GM20000 (cell line): ENCODE measurements around the gene VAT1L.
A peak's percentile ranks its signal among the peaks of the same experiment; 100 is the strongest.

Experiments
- DNase-seq: peaks from one replicate; pipeline ENCODE4 v3.0.0; 2012; ENCODE audit warnings: low spot score
- TF ChIP-seq, protein P1 (sequence below): IDR thresholded peaks from 2 replicates; pipeline ENCODE4 v1.5.1; 2012; ENCODE audit warnings: mild to moderate bottlenecking, control low read depth; ENCODE audit errors: extremely low read depth, missing control alignments

Gene VAT1L

DNA sequence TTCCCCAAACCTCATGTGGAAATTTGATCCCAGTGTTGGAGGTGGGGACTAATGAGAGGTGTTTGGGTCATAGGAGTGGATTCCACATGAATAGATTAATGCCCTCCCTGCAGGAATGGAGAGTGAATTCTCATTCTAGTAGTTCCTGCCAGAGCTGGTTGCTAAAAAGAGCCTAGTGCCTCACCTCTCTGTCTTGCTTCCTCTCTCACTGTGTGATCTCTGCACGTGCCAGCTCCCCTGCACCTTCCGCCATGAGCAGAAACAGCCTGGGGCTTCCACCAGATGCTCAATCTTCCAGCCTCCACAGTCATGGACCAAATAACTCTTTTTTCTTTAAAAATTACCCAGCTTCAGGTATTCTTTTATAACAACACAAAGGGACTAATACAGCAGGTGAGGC is 161.1 kb downstream of the VAT1L start:
- TF ChIP-seq, protein P1, sequence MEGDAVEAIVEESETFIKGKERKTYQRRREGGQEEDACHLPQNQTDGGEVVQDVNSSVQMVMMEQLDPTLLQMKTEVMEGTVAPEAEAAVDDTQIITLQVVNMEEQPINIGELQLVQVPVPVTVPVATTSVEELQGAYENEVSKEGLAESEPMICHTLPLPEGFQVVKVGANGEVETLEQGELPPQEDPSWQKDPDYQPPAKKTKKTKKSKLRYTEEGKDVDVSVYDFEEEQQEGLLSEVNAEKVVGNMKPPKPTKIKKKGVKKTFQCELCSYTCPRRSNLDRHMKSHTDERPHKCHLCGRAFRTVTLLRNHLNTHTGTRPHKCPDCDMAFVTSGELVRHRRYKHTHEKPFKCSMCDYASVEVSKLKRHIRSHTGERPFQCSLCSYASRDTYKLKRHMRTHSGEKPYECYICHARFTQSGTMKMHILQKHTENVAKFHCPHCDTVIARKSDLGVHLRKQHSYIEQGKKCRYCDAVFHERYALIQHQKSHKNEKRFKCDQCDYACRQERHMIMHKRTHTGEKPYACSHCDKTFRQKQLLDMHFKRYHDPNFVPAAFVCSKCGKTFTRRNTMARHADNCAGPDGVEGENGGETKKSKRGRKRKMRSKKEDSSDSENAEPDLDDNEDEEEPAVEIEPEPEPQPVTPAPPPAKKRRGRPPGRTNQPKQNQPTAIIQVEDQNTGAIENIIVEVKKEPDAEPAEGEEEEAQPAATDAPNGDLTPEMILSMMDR, result no peak
- DNase-seq, result no peak

- TF ChIP-seq, protein P1, result no peak
- peak; percentile 58 for DNase-seq
These were observed 163.4 kb downstream of the VAT1L start for GRCh38 chr16:77951788-77952187.

DNA sequence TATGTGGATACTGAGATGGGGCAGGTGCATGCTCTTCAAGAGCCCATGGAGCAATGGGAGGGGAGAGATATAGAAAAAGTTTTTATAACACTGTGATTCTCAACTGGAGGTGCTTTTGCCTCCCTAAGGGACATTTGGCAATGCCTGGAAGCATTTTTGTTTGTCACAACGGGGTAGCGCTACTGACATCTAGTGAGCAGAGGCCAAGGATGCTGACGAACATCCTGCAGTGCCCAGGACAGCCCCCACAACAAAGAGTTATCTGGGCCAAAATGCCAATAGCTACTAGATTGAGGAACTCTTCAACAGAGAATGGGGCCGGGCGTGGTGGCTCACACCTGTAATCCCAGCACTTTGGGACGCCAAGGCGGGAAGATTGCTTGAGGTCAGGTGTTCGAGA is 166.8 kb downstream of the VAT1L start:
- TF ChIP-seq, protein P1, result no peak

GRCh38 chr16:77956231-77956630 is 167.9 kb downstream of the VAT1L start:
- TF ChIP-seq, protein P1, result no peak
- DNase-seq, result no peak

More for the DNA sequence above, 166.8 kb downstream of the VAT1L start:
- no peak for DNase-seq

GRCh38 chr16:77960766-77961165 is 172.4 kb downstream of the VAT1L start:
- DNase-seq, result no peak
- TF ChIP-seq, protein P1, result no peak

DNA sequence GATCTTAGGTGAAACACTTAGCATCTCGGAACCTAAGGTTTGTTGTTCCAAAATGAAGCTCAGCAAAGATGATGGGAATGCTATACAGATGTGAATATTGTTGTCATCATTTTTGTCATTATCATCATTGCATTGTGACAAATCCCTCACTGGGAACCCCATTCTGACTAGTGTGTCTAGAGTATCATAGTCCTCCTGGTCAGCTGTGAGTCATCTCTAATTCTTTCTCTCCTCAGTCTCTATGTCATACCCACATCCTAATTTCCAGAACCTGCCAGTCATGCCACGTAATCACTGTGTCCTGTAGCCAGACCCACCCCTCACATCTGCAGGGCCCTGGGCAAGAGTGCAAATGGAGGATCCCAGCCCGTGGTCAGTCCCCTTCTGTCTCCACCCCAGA is 173.4 kb downstream of the VAT1L start:
- TF ChIP-seq, protein P1, result no peak
- DNase-seq, result no peak

- no peak for DNase-seq
- TF ChIP-seq, protein P1, result no peak
These were observed 174.3 kb downstream of the VAT1L start for GRCh38 chr16:77962689-77963088.
